ENCODE measurements around the gene FOXD4L3.
"Not testable (repeated sequence)": the region's sequence is repeated elsewhere in the genome, so short reads cannot be mapped to it uniquely, and the experiment has no call there.

FOXD4L3 gene

GRCh38 chr9:68302567-68302966, at the start of gene FOXD4L3:
FOXD4L3 (plus strand) TSS chr9:68302867; CDS start chr9:68302952, 85 bp downstream.
- not testable (repeated sequence) for DNase-seq

- not testable (repeated sequence) for DNase-seq
Observed at GRCh38 chr9:68281041-68281440, 21.6 kb upstream of the FOXD4L3 start.

GRCh38 chr9:68303771-68304170, 1.1 kb downstream of the FOXD4L3 start:
- DNase-seq, result not testable (repeated sequence)

- not testable (repeated sequence) for DNase-seq
Observed at GRCh38 chr9:68304212-68304611, 1.5 kb downstream of the FOXD4L3 start.

- not testable (repeated sequence) for DNase-seq
Observed at GRCh38 chr9:68304777-68305176, 2.1 kb downstream of the FOXD4L3 start.

GRCh38 chr9:68305680-68306285, 3.1 kb downstream of the FOXD4L3 start:
- DNase-seq, result not testable (repeated sequence)

GRCh38 chr9:68306391-68306964, 3.8 kb downstream of the FOXD4L3 start:
- DNase-seq, result not testable (repeated sequence)

- DNase-seq, result not testable (repeated sequence)
Observed at GRCh38 chr9:68307127-68307526, 4.5 kb downstream of the FOXD4L3 start.

GRCh38 chr9:68307654-68308053, 5.0 kb downstream of the FOXD4L3 start:
- DNase-seq, result not testable (repeated sequence)

- not testable (repeated sequence) for DNase-seq
Observed at GRCh38 chr9:68311208-68311607, 8.5 kb downstream of the FOXD4L3 start.

- not testable (repeated sequence) for DNase-seq
Observed at GRCh38 chr9:68318209-68318608, 15.5 kb downstream of the FOXD4L3 start.

GRCh38 chr9:68323749-68324148, 21.1 kb downstream of the FOXD4L3 start:
- DNase-seq, result not testable (repeated sequence)

- not testable (repeated sequence) for DNase-seq
Observed at GRCh38 chr9:68324518-68324917, 21.9 kb downstream of the FOXD4L3 start.

- DNase-seq, result not testable (repeated sequence)
Observed at GRCh38 chr9:68329106-68329505, 26.4 kb downstream of the FOXD4L3 start.

- not testable (repeated sequence) for DNase-seq
Observed at GRCh38 chr9:68330531-68331173, 28.0 kb downstream of the FOXD4L3 start.

GRCh38 chr9:68332122-68332521, 29.5 kb downstream of the FOXD4L3 start:
- DNase-seq, result not testable (repeated sequence)

- DNase-seq, result not testable (repeated sequence)
Observed at GRCh38 chr9:68335935-68336334, 33.3 kb downstream of the FOXD4L3 start.

- not testable (repeated sequence) for DNase-seq
Observed at GRCh38 chr9:68336639-68337339, 34.1 kb downstream of the FOXD4L3 start.

- not testable (repeated sequence) for DNase-seq
Observed at GRCh38 chr9:68338000-68338399, 35.3 kb downstream of the FOXD4L3 start.

- not testable (repeated sequence) for DNase-seq
Observed at GRCh38 chr9:68342265-68343025, 39.8 kb downstream of the FOXD4L3 start.

GRCh38 chr9:68343242-68343641, 40.6 kb downstream of the FOXD4L3 start:
- not testable (repeated sequence) for DNase-seq

- not testable (repeated sequence) for DNase-seq
Observed at GRCh38 chr9:68343992-68344391, 41.3 kb downstream of the FOXD4L3 start.

Measured in activated naive CD4-positive, alpha-beta T cell (primary cell).